Keratinocyte (primary cell): ENCODE measurements around the gene TM2D1. TPM values are rescaled to one million over a fixed set of nuclear protein-coding genes. Genes with fewer than 3 reads are reported as not detected.

Experiments used
- DNase-seq: peaks from one replicate; pipeline ENCODE4 v3.0.0-alpha.2; 2011; ENCODE audit warnings: low read depth, missing footprints, low spot score
- FAIRE-seq: peaks from 2 replicates; lab custom pipeline; 2011; peaks lifted over from hg19 to GRCh38; lab: Jason Lieb, UNC
- H2AFZ ChIP-seq: 2 replicates; pipeline ENCODE4 v1.6.0; 2012; ENCODE audit warnings: low read length, control low read depth, inconsistent platforms; ENCODE audit not compliant: control insufficient read depth
- H3K27ac ChIP-seq: 2 replicates; pipeline ENCODE4 v1.5.1; 2011; ENCODE audit warnings: low read length; ENCODE audit not compliant: control insufficient read depth, insufficient read depth
- H3K27me3 ChIP-seq: 3 replicates; pipeline ENCODE4 v1.6.0; 2011; ENCODE audit warnings: low read length; ENCODE audit not compliant: control insufficient read depth, insufficient read depth; ENCODE audit errors: extremely low read depth
- H3K36me3 ChIP-seq, 2 experiments: 2 replicates in 1 of 2; 3 replicates in 1 of 2; pipeline ENCODE4 v1.5.1; 2011; ENCODE audit warnings: low read length in 2 of 2, mild to moderate bottlenecking in 1 of 2; ENCODE audit not compliant: control insufficient read depth in 2 of 2, insufficient read depth in 2 of 2; ENCODE audit errors: extremely low read depth in 1 of 2
- H3K4me1 ChIP-seq: 3 replicates; pipeline ENCODE4 v1.5.1; 2011; ENCODE audit warnings: low read length; ENCODE audit not compliant: control insufficient read depth, insufficient read depth; ENCODE audit errors: extremely low read depth
- H3K4me2 ChIP-seq: 3 replicates; pipeline ENCODE4 v1.6.0; 2011; ENCODE audit warnings: low read depth, low read length; ENCODE audit not compliant: control insufficient read depth, insufficient read depth; ENCODE audit errors: extremely low read depth
- H3K4me3 ChIP-seq, 3 experiments: fragments of 200-600 bp in 1 of 3; sonication (generic) in 1 of 3; 2 replicates in 2 of 3; 3 replicates in 1 of 3; pipeline ENCODE4 v1.5.1; 2011 to 2016; ENCODE audit warnings: low read length in 3 of 3, mild to moderate bottlenecking in 3 of 3, control low read depth in 2 of 3, inconsistent platforms in 1 of 3, low read depth in 1 of 3, mixed read lengths in 1 of 3, mixed run types in 1 of 3, moderate library complexity in 1 of 3; ENCODE audit not compliant: control insufficient read depth in 2 of 3, insufficient read depth in 2 of 3; ENCODE audit errors: extremely low read depth in 1 of 3
- H3K79me2 ChIP-seq: 2 replicates; pipeline ENCODE4 v1.6.0; 2012; ENCODE audit warnings: low read length; ENCODE audit not compliant: control insufficient read depth, insufficient read depth
- H3K9ac ChIP-seq: 3 replicates; pipeline ENCODE4 v1.6.0; 2011; ENCODE audit warnings: low read length; ENCODE audit not compliant: control insufficient read depth, insufficient read depth; ENCODE audit errors: extremely low read depth
- H3K9me1 ChIP-seq: 3 replicates; pipeline ENCODE4 v1.6.0; 2011; ENCODE audit warnings: low read length; ENCODE audit not compliant: control insufficient read depth, insufficient read depth; ENCODE audit errors: extremely low read depth
- H3K9me3 ChIP-seq: 2 replicates; pipeline ENCODE4 v1.5.1; 2012; ENCODE audit warnings: low read depth, low read length; ENCODE audit not compliant: control insufficient read depth
- H4K20me1 ChIP-seq: 3 replicates; pipeline ENCODE4 v1.6.0; 2011; ENCODE audit warnings: low read length; ENCODE audit not compliant: control insufficient read depth, insufficient read depth; ENCODE audit errors: extremely low read depth
- CTCF ChIP-seq, 3 experiments: IDR thresholded peaks in 1 of 3; conservative IDR thresholded peaks in 1 of 3; optimal IDR thresholded peaks in 1 of 3; 2 replicates in 2 of 3; 3 replicates in 1 of 3; pipeline versions ENCODE3 to v1.5.1; 2011; ENCODE audit warnings: low read length in 3 of 3, mild to moderate bottlenecking in 3 of 3, moderate library complexity in 2 of 3, control low read depth in 1 of 3, inconsistent platforms in 1 of 3; ENCODE audit not compliant: insufficient read depth in 2 of 3; ENCODE audit errors: extremely low read depth in 1 of 3
- EZH2 ChIP-seq: IDR thresholded peaks from one replicate; pipeline ENCODE4 v1.6.1; 2012; ENCODE audit warnings: inconsistent platforms, mild to moderate bottlenecking, low read length, moderate library complexity
- dilution Hi-C: fragments of 300-500 bp; cut with MboI; formaldehyde crosslinking; loops from one replicate; pipeline ENCODE4 v1.7.0; 2020; ENCODE audit warnings: low sequenced_read_pairs; ENCODE audit not compliant: extremely low pct_ligation_motif_present
- polyA plus RNA-seq, 5 experiments: library from polyadenylated mRNA; depleted of rRNA in 3 of 5; stranded (reverse) in 3 of 5; stranded (forward) in 1 of 5; unstranded in 1 of 5; fragments of >200 nt; gene quantifications; 1 replicate in 1 of 5; 2 replicates in 3 of 5; 3 replicates in 1 of 5; pipeline versions ENCODE4 v1.2.1 to v1.2.3, GENCODE V29; 2011 to 2012; ENCODE audit warnings: missing spikeins in 2 of 5, low read depth in 1 of 5, low replicate concordance in 1 of 5

Gene TM2D1
- polyA plus RNA-seq, 1 donor (not counting 4 experiments of a cell fraction or from before 2014, with no cell fraction given): 70.2 TPM

- no peaks in the 10 kb centered on the region for H3K9me3 ChIP-seq
- H3K27me3 ChIP-seq: no peaks in the 10 kb centered on the region
- no peak overlapping the region for H3K4me3 ChIP-seq
- FAIRE-seq: no peak
- peaks cover 28% of the 10 kb centered on the region for H3K79me2 ChIP-seq
- no peak for DNase-seq
- H3K9ac ChIP-seq: no peak overlapping the region
- H3K9me1 ChIP-seq: no peaks in the 10 kb centered on the region
- H3K4me2 ChIP-seq: no peak overlapping the region
- H3K36me3 ChIP-seq: peaks cover 8 to 10% of the 10 kb centered on the region in 2 experiments
- H2AFZ ChIP-seq: no peak overlapping the region
- dilution Hi-C loops: no loop called here
- H4K20me1 ChIP-seq: no peaks in the 10 kb centered on the region
- H3K27ac ChIP-seq: no peak overlapping the region
- no peaks in the 10 kb centered on the region for H3K4me1 ChIP-seq
- TF ChIP-seq EZH2: no peak
- no peak for TF ChIP-seq CTCF (optimal IDR thresholded peaks at IDR 0.05 in 1 of 3, IDR thresholded peaks at IDR 0.05 in 1 of 3, conservative IDR thresholded peaks at IDR 0.05 in 1 of 3; ENCODE audit: extremely low read depth in 1 of 3, insufficient read depth in 2 of 3, low read length in 3 of 3)
These were observed 15.7 kb downstream of the TM2D1 start for GRCh38 chr1:61708953-61709907.

- Histone ChIP-seq H3K9me1 (no peaks in the 10 kb centered on the region), H2AFZ (no peak overlapping the region), H3K9me3 (no peaks in the 10 kb centered on the region), H4K20me1 (no peaks in the 10 kb centered on the region), H3K36me3 (peaks cover 0 to 9% of the 10 kb centered on the region in 2 experiments), H3K79me2 (no peaks in the 10 kb centered on the region), H3K4me3 (no peak overlapping the region), H3K4me2 (no peak overlapping the region), H3K4me1 (no peaks in the 10 kb centered on the region), H3K9ac (no peak overlapping the region), H3K27ac (no peak overlapping the region), H3K27me3 (no peaks in the 10 kb centered on the region)
- no peak for TF ChIP-seq EZH2
- TF ChIP-seq CTCF (optimal IDR thresholded peaks at IDR 0.05 in 1 of 3, IDR thresholded peaks at IDR 0.05 in 1 of 3, conservative IDR thresholded peaks at IDR 0.05 in 1 of 3; ENCODE audit: extremely low read depth in 1 of 3, insufficient read depth in 2 of 3, low read length in 3 of 3): no peak
- dilution Hi-C loops: no loop called here
- no peak for DNase-seq
- FAIRE-seq: no peak
These were observed 24.8 kb downstream of the TM2D1 start for GRCh38 chr1:61699911-61700851.
